Dedifferentiated amniotic fluid mesenchymal stem cell (primary cell): ENCODE results near the gene LRRC26.

Experiments used
- DNase-seq: peaks from one replicate; pipeline ENCODE4 v3.0.0-alpha.2; 2016; ENCODE audit errors: extremely low spot score

The LRRC26 gene

GRCh38 chr9:137199411-137200121, 29.7 kb upstream of the LRRC26 start:
- DNase-seq: no peak

- DNase-seq: no peak
Observed at GRCh38 chr9:137198902-137199283, 29.0 kb upstream of the LRRC26 start.

- no peak for DNase-seq
Observed at GRCh38 chr9:137198051-137198901, 28.4 kb upstream of the LRRC26 start.

GRCh38 chr9:137195525-137196220, 25.8 kb upstream of the LRRC26 start:
- no peak for DNase-seq

- no peak for DNase-seq
Observed at GRCh38 chr9:137194909-137195308, 25.1 kb upstream of the LRRC26 start.

- no peak for DNase-seq
Observed at GRCh38 chr9:137194388-137194787, 24.5 kb upstream of the LRRC26 start.

GRCh38 chr9:137193771-137194170, 23.9 kb upstream of the LRRC26 start:
- DNase-seq: no peak

GRCh38 chr9:137192859-137193258, 23.0 kb upstream of the LRRC26 start:
- DNase-seq: no peak

- no peak for DNase-seq
Observed at GRCh38 chr9:137192448-137192780, 22.6 kb upstream of the LRRC26 start.

GRCh38 chr9:137191691-137192447, 22.0 kb upstream of the LRRC26 start:
- no peak for DNase-seq

GRCh38 chr9:137191245-137191644, 21.4 kb upstream of the LRRC26 start:
- DNase-seq: no peak

GRCh38 chr9:137190315-137190856, 20.5 kb upstream of the LRRC26 start:
- DNase-seq: no peak

GRCh38 chr9:137189297-137190295, 19.7 kb upstream of the LRRC26 start:
- DNase-seq: no peak

- DNase-seq: peak; percentile 82
Observed at GRCh38 chr9:137188490-137189296, 18.8 kb upstream of the LRRC26 start, which contains the start of the genes ANAPC2 and SSNA1. TSS of gene ANAPC2 (minus strand) at chr9:137188560. CDS start at chr9:137188532, 28 bp downstream. TSS of gene SSNA1 (plus strand) at chr9:137188676. CDS start at chr9:137188727, 51 bp downstream.

GRCh38 chr9:137188086-137188489, 18.2 kb upstream of the LRRC26 start:
- no peak for DNase-seq

- DNase-seq: no peak
Observed at GRCh38 chr9:137187386-137187785, 17.5 kb upstream of the LRRC26 start.

- no peak for DNase-seq
Observed at GRCh38 chr9:137186385-137186784, 16.5 kb upstream of the LRRC26 start.

GRCh38 chr9:137185921-137186320, 16.1 kb upstream of the LRRC26 start:
- DNase-seq: no peak
